DND-41 (cell line): ENCODE measurements around the gene LHX4.

Experiments used
- ATAC-seq: fragments of 200-7000 bp; cut with Tn5 transposase; 3 replicates; pipeline ENCODE4 v1.9.1; 2021; ENCODE audit warnings: low read depth; ENCODE audit not compliant: insufficient read depth
- DNase-seq: peaks from one replicate; pipeline ENCODE4 v3.0.0-alpha.2; 2020
- H2AFZ ChIP-seq: 2 replicates; pipeline ENCODE4 v1.6.0; 2012; ENCODE audit warnings: low read depth, low read length
- H3K27ac ChIP-seq: 2 replicates; pipeline ENCODE4 v1.5.1; 2012; ENCODE audit warnings: low read length, inconsistent platforms
- H3K27me3 ChIP-seq: fragments of 200-600 bp; sonication (generic); 2 replicates; pipeline ENCODE4 v1.6.0; 2012; ENCODE audit warnings: low read length, mild to moderate bottlenecking, inconsistent platforms; ENCODE audit not compliant: insufficient read depth, poor library complexity
- H3K36me3 ChIP-seq: 2 replicates; pipeline ENCODE4 v1.5.1; 2012; ENCODE audit warnings: low read length, inconsistent platforms; ENCODE audit not compliant: insufficient read depth
- H3K4me1 ChIP-seq: 2 replicates; pipeline ENCODE4 v1.5.1; 2012; ENCODE audit warnings: mild to moderate bottlenecking, low read length; ENCODE audit not compliant: insufficient read depth
- H3K4me2 ChIP-seq: 2 replicates; pipeline ENCODE4 v1.6.0; 2012; ENCODE audit warnings: mild to moderate bottlenecking, moderate library complexity, low read length, inconsistent platforms; ENCODE audit not compliant: insufficient read depth
- H3K4me3 ChIP-seq, 2 experiments: fragments of 200-600 bp in 1 of 2; shearing (Covaris generic) in 1 of 2; 2 replicates each; pipeline ENCODE4 v1.5.1; 2012 to 2016; ENCODE audit warnings: inconsistent platforms in 2 of 2, low read length in 2 of 2, mild to moderate bottlenecking in 2 of 2, low read depth in 1 of 2, moderate library complexity in 1 of 2
- H3K79me2 ChIP-seq: 2 replicates; pipeline ENCODE4 v1.6.0; 2012; ENCODE audit warnings: low read length, inconsistent platforms; ENCODE audit not compliant: insufficient read depth
- H3K9ac ChIP-seq: 2 replicates; pipeline ENCODE4 v1.6.0; 2012; ENCODE audit warnings: low read depth, mild to moderate bottlenecking, inconsistent platforms, low read length, moderate library complexity
- H3K9me3 ChIP-seq: 2 replicates; pipeline ENCODE4 v1.5.1; 2012; ENCODE audit warnings: low read length, moderate library complexity, mild to moderate bottlenecking, inconsistent platforms; ENCODE audit not compliant: insufficient read depth, severe bottlenecking
- H4K20me1 ChIP-seq: 2 replicates; pipeline ENCODE4 v1.6.0; 2012; ENCODE audit warnings: low read length; ENCODE audit not compliant: insufficient read depth
- CTCF ChIP-seq: IDR thresholded peaks from 2 replicates; pipeline ENCODE4 v1.5.1; 2012; ENCODE audit warnings: borderline replicate concordance, low read length, moderate library complexity, mild to moderate bottlenecking; ENCODE audit not compliant: poor library complexity, severe bottlenecking; ENCODE audit errors: extremely low read depth
- EZH2 ChIP-seq: IDR thresholded peaks from 3 replicates; pipeline ENCODE4 v1.6.1; 2012; ENCODE audit warnings: borderline replicate concordance, low read depth, mild to moderate bottlenecking, moderate library complexity, low read length, inconsistent platforms; ENCODE audit not compliant: severe bottlenecking

Gene LHX4

GRCh38 chr1:180252638-180253536 is 22.8 kb downstream of the LHX4 start:
- Histone ChIP-seq H3K27ac (no peak overlapping the region), H3K36me3 (no peaks in the 10 kb centered on the region), H3K4me3 (no peak overlapping the region), H3K79me2 (no peaks in the 10 kb centered on the region), H3K9me3 (no peaks in the 10 kb centered on the region), H2AFZ (no peak overlapping the region), H3K9ac (no peak overlapping the region), H3K27me3 (no peaks in the 10 kb centered on the region), H4K20me1 (no peaks in the 10 kb centered on the region; the same call in 1 of the 2 replicates), H3K4me2 (no peak overlapping the region), H3K4me1 (peaks cover 4% of the 10 kb centered on the region; the same call in 1 of the 2 replicates)
- ATAC-seq (peak; percentile 76), DNase-seq (peak; percentile 79)
- TF ChIP-seq EZH2 (no peak), CTCF (peak; percentile 97)

- ATAC-seq (no peak), DNase-seq (no peak)
- TF ChIP-seq CTCF (no peak), EZH2 (no peak)
- no peak overlapping the region for H3K4me3 ChIP-seq
- no peaks in the 10 kb centered on the region; the same call in 1 of the 2 replicates for H4K20me1 ChIP-seq
- H3K27me3 ChIP-seq, result no peaks in the 10 kb centered on the region
- peaks cover 4% of the 10 kb centered on the region; the same call in 1 of the 2 replicates for H3K4me1 ChIP-seq
- H3K9me3 ChIP-seq, result no peaks in the 10 kb centered on the region
- no peaks in the 10 kb centered on the region for H3K79me2 ChIP-seq
- no peak overlapping the region for H3K9ac ChIP-seq
- no peak overlapping the region for H2AFZ ChIP-seq
- no peak overlapping the region for H3K4me2 ChIP-seq
- H3K36me3 ChIP-seq, result no peaks in the 10 kb centered on the region
- H3K27ac ChIP-seq, result no peak overlapping the region
Observed at GRCh38 chr1:180253585-180254495, 23.8 kb downstream of the LHX4 start.

GRCh38 chr1:180254496-180254819 is 24.4 kb downstream of the LHX4 start:
- Histone ChIP-seq H3K9ac (no peak overlapping the region), H3K27me3 (no peaks in the 10 kb centered on the region)

More at GRCh38 chr1:180254496-180254819, 24.4 kb downstream of the LHX4 start:
- no peaks in the 10 kb centered on the region for H3K79me2 ChIP-seq
- no peak overlapping the region for H3K4me2 ChIP-seq
- no peaks in the 10 kb centered on the region for H3K9me3 ChIP-seq
- H4K20me1 ChIP-seq, result no peaks in the 10 kb centered on the region; the same call in 1 of the 2 replicates
- TF ChIP-seq EZH2 (no peak), CTCF (no peak)
- H2AFZ ChIP-seq, result no peak overlapping the region
- H3K4me1 ChIP-seq, result peaks cover 4% of the 10 kb centered on the region; the same call in 1 of the 2 replicates
- DNase-seq (no peak), ATAC-seq (no peak)
- H3K4me3 ChIP-seq, result no peak overlapping the region
- H3K27ac ChIP-seq, result no peak overlapping the region
- no peaks in the 10 kb centered on the region for H3K36me3 ChIP-seq
